Panc1 (cell line): ENCODE results near the gene HINFP. TPM values are rescaled to one million over a fixed set of nuclear protein-coding genes. Genes with fewer than 3 reads are reported as not detected.

Source experiments
- ATAC-seq: fragments of 200-7000 bp; cut with Tn5 transposase; 2 replicates; pipeline ENCODE4 v1.9.1; 2020; ENCODE audit warnings: mild to moderate bottlenecking, moderate library complexity
- BruUV-seq: library from RNA; stranded (reverse); fragments of 400-500 nt; replicated peaks from 2 replicates; lab custom pipeline; 2021; lab: Mats Ljungman, UMichigan
- CTCF ChIA-PET: fragments of 300-600 bp; sonication (Branson Sonifier 250); formaldehyde crosslinking; loops from one replicate; lab custom pipeline; 2022; ENCODE audit warnings: antibody characterized with exemption; lab: Charles Lee
- POLR2A ChIA-PET: fragments of 300-600 bp; sonication (Branson Sonifier 250); formaldehyde crosslinking; loops from one replicate; lab custom pipeline; 2022; ENCODE audit warnings: antibody characterized with exemption; lab: Charles Lee
- DNase-seq: peaks from one replicate; pipeline ENCODE4 v3.0.0-alpha.2; 2010; ENCODE audit warnings: low read depth, low spot score
- H3K27ac ChIP-seq: 2 replicates; pipeline ENCODE4 v1.5.1; 2011; ENCODE audit warnings: mild to moderate bottlenecking, low read length, inconsistent platforms
- H3K27me3 ChIP-seq: fragments of 200-500 bp; sonication (Bioruptor generic); 2 replicates; pipeline ENCODE4 v1.6.0; 2014; ENCODE audit warnings: low read length, inconsistent platforms; ENCODE audit not compliant: control insufficient read depth, insufficient read depth
- H3K36me3 ChIP-seq: fragments of 200-500 bp; sonication (Bioruptor generic); 2 replicates; pipeline ENCODE4 v1.5.1; 2014; ENCODE audit warnings: inconsistent platforms, mild to moderate bottlenecking, low read length, moderate library complexity; ENCODE audit not compliant: control insufficient read depth, insufficient read depth
- H3K4me1 ChIP-seq: 2 replicates; pipeline ENCODE4 v1.5.1; 2011; ENCODE audit warnings: inconsistent platforms, mild to moderate bottlenecking, low read length, moderate library complexity; ENCODE audit not compliant: control insufficient read depth, insufficient read depth
- H3K4me3 ChIP-seq, 2 experiments: 2 replicates each; pipeline ENCODE4 v1.5.1; 2011 to 2012; ENCODE audit warnings: low read depth in 2 of 2, low read length in 2 of 2, mild to moderate bottlenecking in 2 of 2, inconsistent platforms in 1 of 2, moderate library complexity in 1 of 2
- H3K9me3 ChIP-seq: fragments of 200-500 bp; sonication (Bioruptor generic); 2 replicates; pipeline ENCODE4 v1.5.1; 2014; ENCODE audit warnings: low read depth, mild to moderate bottlenecking, inconsistent platforms, low read length, moderate library complexity; ENCODE audit not compliant: control insufficient read depth, insufficient read depth
- CTCF ChIP-seq: fragments of 450-650 bp; IDR thresholded peaks from 2 replicates; pipeline ENCODE4 v1.5.1; 2017; ENCODE audit warnings: mild to moderate bottlenecking
- POLR2AphosphoS5 ChIP-seq: IDR thresholded peaks from 2 replicates; pipeline ENCODE4 v1.6.1; 2012; ENCODE audit warnings: mild to moderate bottlenecking, low read depth, low read length, moderate library complexity
- REST ChIP-seq, 2 experiments: IDR thresholded peaks; 2 replicates each; pipeline ENCODE4 v1.6.1; 2011 to 2012; ENCODE audit warnings: low read depth in 2 of 2, control low read depth in 1 of 2, low read length in 1 of 2, mild to moderate bottlenecking in 1 of 2, moderate library complexity in 1 of 2; ENCODE audit not compliant: insufficient read depth in 1 of 2
- SIN3A ChIP-seq: IDR thresholded peaks from 2 replicates; pipeline ENCODE4 v1.6.1; 2012; ENCODE audit warnings: low read depth, mild to moderate bottlenecking, low read length, moderate library complexity, borderline replicate concordance; ENCODE audit not compliant: insufficient read depth
- TCF7L2 ChIP-seq: IDR thresholded peaks from 2 replicates; pipeline ENCODE4 v1.6.1; 2011; ENCODE audit warnings: mild to moderate bottlenecking, low read depth, low read length, inconsistent platforms
- in situ Hi-C: cut with HindIII; loops from 2 replicates; pipeline ENCODE4 v1.10.0; 2016; ENCODE audit warnings: low sequenced_read_pairs, low pct_unique_long_range_greater_than_20kb
- intact Hi-C: fragments of 100-400 bp; cut with micrococcal nuclease; formaldehyde crosslinking; loops from one replicate; pipeline ENCODE4 v1.10.0; 2022; ENCODE audit not compliant: unreplicated experiment
- total RNA-seq: library from RNA; stranded (reverse); gene quantifications from one replicate; pipeline ENCODE4 v1.2.1, GENCODE V29; 2021; ENCODE audit not compliant: unreplicated experiment

Gene HINFP
- total RNA-seq, 1 experiment from 2014 or later, result 52.7 TPM

GRCh38 chr11:119153049-119153818 lies 31.9 kb downstream of the HINFP start:
- Histone ChIP-seq H3K36me3 (no peaks in the 10 kb centered on the region), H3K4me3 (no peak overlapping the region), H3K9me3 (no peaks in the 10 kb centered on the region), H3K27ac (no peak overlapping the region), H3K27me3 (no peaks in the 10 kb centered on the region), H3K4me1 (peaks cover 5% of the 10 kb centered on the region; the same call in 1 of the 2 replicates)
- CTCF ChIA-PET, result interaction anchor here (0.8 to 1.6 kb wide), 4 partner anchors 18 to 51 kb away, joined by 3 to 4 read pairs (median 3); partner anchors contain the start of gene DPAGT1
- BruUV-seq, result no TSS peak
- no peak for ATAC-seq
- POLR2A ChIA-PET, result no interaction called here
- no peak for DNase-seq
- in situ Hi-C loops, result no loop called here
- peak; percentile 48; the same call in 1 of the 2 replicates for TF ChIP-seq CTCF
- no peak for TF ChIP-seq TCF7L2
- intact Hi-C loops, result no loop called here

- ChIA-PET CTCF (interaction anchor here (1.4 kb wide), 1 partner anchor 186 kb away, joined by 3 read pairs; no protein-coding TSS in a partner anchor), POLR2A (no interaction called here)
- BruUV-seq, result no TSS peak
- Histone ChIP-seq H3K36me3 (no peaks in the 10 kb centered on the region), H3K4me3 (no peak overlapping the region), H3K9me3 (no peaks in the 10 kb centered on the region), H3K27me3 (no peaks in the 10 kb centered on the region), H3K27ac (no peak overlapping the region), H3K4me1 (no peaks in the 10 kb centered on the region)
- intact Hi-C loops (no loop called here), in situ Hi-C loops (no loop called here)
- DNase-seq (no peak), ATAC-seq (no peak)
- no peak for TF ChIP-seq POLR2AphosphoS5
- no peak for TF ChIP-seq CTCF
- no peak for TF ChIP-seq REST (IDR thresholded peaks at IDR 0.05; ENCODE audit: insufficient read depth in 1 of 2, low read depth in 2 of 2, low read length in 1 of 2)
- no peak for TF ChIP-seq TCF7L2
- no peak for TF ChIP-seq SIN3A
Measured at GRCh38 chr11:119154178-119154577, 32.8 kb downstream of the HINFP start.
